Gastroesophageal sphincter (tissue), 3 donors: ENCODE results near the gene MSH6.

Experiments
- CTCF ChIP-seq, 4 experiments: fragments of 200-600 bp in 2 of 4; fragments of 450-650 bp in 2 of 4; sonication (generic) in 1 of 4; IDR thresholded peaks; one replicate each; pipeline ENCODE4 v1.5.1; 2017 to 2019; ENCODE audit warnings: antibody characterized with exemption in 4 of 4, mild to moderate bottlenecking in 2 of 4, moderate library complexity in 2 of 4
- EP300 ChIP-seq: sonication (generic); formaldehyde crosslinking; IDR thresholded peaks from one replicate; pipeline ENCODE4 v1.6.1; 2017; ENCODE audit warnings: antibody characterized with exemption, mild to moderate bottlenecking
- POLR2A ChIP-seq, 2 donors: fragments of 450-650 bp; IDR thresholded peaks; one replicate each; pipeline ENCODE4 v1.6.1; 2017; ENCODE audit warnings: antibody characterized with exemption in 2 of 2, mild to moderate bottlenecking in 2 of 2, moderate library complexity in 1 of 2
- POLR2AphosphoS5 ChIP-seq: sonication (generic); formaldehyde crosslinking; IDR thresholded peaks from one replicate; pipeline ENCODE4 v1.6.1; 2017; ENCODE audit warnings: antibody characterized with exemption

GRCh38 chr2:47849368-47849767 lies 66.4 kb downstream of the MSH6 start:
- TF ChIP-seq CTCF (IDR thresholded peaks at IDR 0.05) (no peak), EP300 (no peak), POLR2A (IDR thresholded peaks at IDR 0.05) (no peak), POLR2AphosphoS5 (no peak)
